ENCODE results near the gene ISLR. TPM values are rescaled to one million over a fixed set of nuclear protein-coding genes. Genes with fewer than 3 reads are reported as not detected.

The ISLR gene
- total RNA-seq, 1 experiment from 2014 or later = not detected

- Histone ChIP-seq H3K27ac (no peak overlapping the region), H3K36me3 (no peaks in the 10 kb centered on the region), H3K27me3 (replicated peaks) (no peaks in the 10 kb centered on the region), H3K4me1 (replicated peaks) (peaks cover 16% of the 10 kb centered on the region), H3K9me3 (replicated peaks) (no peaks in the 10 kb centered on the region), H3K4me3 (no peak overlapping the region)
- DNase-seq (ENCODE audit: low read depth in 1 of 2, low spot score in 2 of 2) = no peak
Observed at GRCh38 chr15:74211656-74212055, 38.1 kb downstream of the ISLR start.

- H3K9me3 ChIP-seq (replicated peaks) = no peaks in the 10 kb centered on the region
- no peaks in the 10 kb centered on the region for H3K36me3 ChIP-seq
- H3K4me1 ChIP-seq (replicated peaks) = peaks cover 16% of the 10 kb centered on the region
- no peak overlapping the region for H3K27ac ChIP-seq
- no peak for DNase-seq (ENCODE audit: low read depth in 1 of 2, low spot score in 2 of 2)
- no peaks in the 10 kb centered on the region for H3K27me3 ChIP-seq (replicated peaks)
- no peak overlapping the region for H3K4me3 ChIP-seq
Observed at GRCh38 chr15:74212494-74212893, 39.0 kb downstream of the ISLR start.

DNA sequence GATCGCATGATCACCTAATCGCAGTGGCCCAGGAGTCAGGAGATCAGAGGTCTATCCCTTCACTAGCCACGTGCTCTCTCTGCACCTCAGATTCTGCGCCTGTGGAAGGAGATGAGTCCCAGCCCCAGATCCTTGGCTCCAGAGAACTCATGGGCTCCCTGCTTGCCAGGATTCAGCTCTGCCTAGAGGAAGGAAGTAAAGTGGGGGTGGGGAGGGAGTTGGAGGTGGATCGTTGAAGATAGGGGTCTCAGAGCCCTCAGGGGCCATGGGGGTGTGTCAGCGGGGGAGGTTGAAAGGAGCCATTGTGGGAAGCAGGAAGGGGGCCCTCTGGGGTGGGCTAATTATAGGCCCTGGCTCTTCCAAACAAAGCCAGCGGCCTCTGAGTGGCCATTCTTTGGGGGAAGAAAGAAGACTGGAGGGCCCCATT is 40.4 kb downstream of the ISLR start:
- no peak for DNase-seq (ENCODE audit: low read depth in 1 of 2, low spot score in 2 of 2)
- no peak overlapping the region for H3K27ac ChIP-seq
- peaks cover 14% of the 10 kb centered on the region for H3K4me1 ChIP-seq (replicated peaks)
- H3K36me3 ChIP-seq = no peaks in the 10 kb centered on the region
- H3K27me3 ChIP-seq (replicated peaks) = no peaks in the 10 kb centered on the region
- no peak overlapping the region for H3K4me3 ChIP-seq
- H3K9me3 ChIP-seq (replicated peaks) = no peaks in the 10 kb centered on the region

DNA sequence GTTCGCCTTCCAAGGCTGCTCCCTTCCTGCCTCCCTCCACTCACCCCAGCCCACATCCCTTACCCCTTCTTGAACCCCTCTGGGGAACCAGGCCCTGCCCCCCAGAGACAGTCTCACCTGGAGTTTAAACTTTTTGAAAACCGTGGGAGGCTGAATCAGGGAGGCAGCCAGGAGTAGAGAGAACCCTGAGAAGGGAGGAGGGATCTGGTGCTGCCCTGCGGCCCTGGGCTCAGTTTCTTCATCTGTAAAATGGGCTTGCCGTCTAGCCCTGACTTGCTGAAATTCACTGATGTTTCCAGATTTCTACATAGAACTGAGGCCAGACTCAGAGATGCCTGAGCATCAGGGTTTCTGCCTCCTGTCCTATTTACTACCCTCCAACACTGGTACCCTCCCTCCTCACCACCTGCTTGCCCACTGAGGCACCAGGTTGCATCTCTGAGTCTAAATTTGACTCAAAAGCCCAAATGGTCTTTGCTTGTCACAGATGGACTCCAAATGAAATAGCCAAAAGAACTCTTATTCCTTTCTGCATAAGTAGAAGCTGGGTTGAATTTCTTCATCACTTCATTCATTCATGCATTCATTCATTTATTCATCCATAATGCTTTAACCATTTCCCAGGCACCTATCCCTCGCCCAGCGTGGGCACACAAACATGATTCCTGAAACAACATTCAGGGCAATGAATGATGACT is 41.0 kb downstream of the ISLR start:
- H3K4me3 ChIP-seq = no peak overlapping the region
- H3K36me3 ChIP-seq = no peaks in the 10 kb centered on the region
- no peak for DNase-seq (ENCODE audit: low read depth in 1 of 2, low spot score in 2 of 2)
- no peak overlapping the region for H3K27ac ChIP-seq
- no peaks in the 10 kb centered on the region for H3K27me3 ChIP-seq (replicated peaks)
- H3K9me3 ChIP-seq (replicated peaks) = no peaks in the 10 kb centered on the region
- peaks cover 8% of the 10 kb centered on the region for H3K4me1 ChIP-seq (replicated peaks)

DNA sequence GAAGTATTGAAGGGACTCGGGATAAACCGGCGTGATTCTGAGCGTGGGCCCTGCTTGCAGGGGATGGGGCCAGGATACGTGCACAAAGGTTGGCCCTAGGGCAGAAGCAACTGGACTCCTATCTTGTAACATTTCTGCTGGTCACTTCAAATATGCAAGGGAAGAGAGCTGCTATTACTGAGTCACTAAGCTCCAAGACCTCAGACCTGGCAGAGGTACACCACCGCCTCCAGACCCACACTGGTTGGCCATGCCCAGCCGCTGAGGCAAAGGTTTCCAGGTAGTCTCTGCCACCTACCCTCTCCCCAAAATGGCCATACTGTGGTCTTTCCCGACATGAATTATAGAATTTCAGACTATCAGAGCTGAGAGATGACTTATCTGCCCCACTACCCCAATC is 42.4 kb downstream of the ISLR start:
- Histone ChIP-seq H3K36me3 (no peaks in the 10 kb centered on the region), H3K9me3 (replicated peaks) (no peaks in the 10 kb centered on the region), H3K4me3 (no peak overlapping the region), H3K27ac (no peak overlapping the region), H3K4me1 (replicated peaks) (peaks cover 8% of the 10 kb centered on the region), H3K27me3 (replicated peaks) (no peaks in the 10 kb centered on the region)
- no peak for DNase-seq (ENCODE audit: low read depth in 1 of 2, low spot score in 2 of 2)

GRCh38 chr15:74216949-74217348 is 43.4 kb downstream of the ISLR start:
- no peak overlapping the region for H3K4me3 ChIP-seq
- no peak for DNase-seq (ENCODE audit: low read depth in 1 of 2, low spot score in 2 of 2)
- no peaks in the 10 kb centered on the region for H3K27me3 ChIP-seq (replicated peaks)

DNA sequence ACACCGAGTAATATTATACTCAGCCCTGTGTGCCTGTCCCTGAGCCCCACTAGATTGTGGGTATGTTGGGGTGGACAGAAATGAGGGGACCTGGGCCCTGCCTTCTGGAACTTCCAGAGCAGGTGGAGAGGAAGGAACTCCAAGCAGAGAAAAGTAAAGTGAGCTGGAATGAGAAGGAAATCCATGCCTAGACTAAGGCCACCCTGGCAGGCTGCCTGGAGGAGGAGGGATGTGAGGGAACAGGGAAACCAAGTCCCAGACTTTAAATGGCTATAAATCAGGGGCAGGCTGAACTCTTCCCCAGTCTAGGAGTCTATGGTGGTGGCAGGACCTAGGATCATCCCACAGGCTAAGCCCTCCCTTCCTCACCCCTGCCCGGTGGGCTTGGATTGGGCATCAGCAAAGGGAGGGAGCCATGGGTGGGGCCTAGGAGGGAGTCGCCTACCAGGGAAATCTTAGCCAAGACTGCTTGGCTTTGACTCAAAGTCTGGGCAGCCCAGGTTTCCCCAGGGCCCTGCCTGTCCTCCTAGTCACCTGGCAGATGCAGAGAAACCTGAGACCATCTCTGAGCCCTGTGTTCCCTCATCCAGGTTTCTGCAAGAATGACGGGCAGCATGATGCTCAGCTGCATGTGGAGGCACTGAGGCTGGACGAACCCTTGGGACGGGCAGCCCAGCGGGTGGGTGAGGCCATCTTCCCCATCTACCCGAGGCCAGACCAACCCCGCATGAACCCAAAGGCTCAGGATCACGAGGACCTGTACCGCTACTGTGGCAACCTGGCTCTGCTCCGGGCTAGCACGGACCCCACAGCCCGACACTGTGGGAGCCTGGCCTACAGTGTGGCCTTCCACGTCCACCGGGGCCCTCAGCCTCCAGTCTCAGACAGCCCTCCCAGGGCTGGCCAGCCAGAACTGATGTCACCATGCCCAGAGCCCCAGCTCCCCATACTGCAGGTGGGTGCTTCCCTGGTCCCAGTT is 44.7 kb downstream of the ISLR start:
- H3K27me3 ChIP-seq (replicated peaks) = no peaks in the 10 kb centered on the region
- no peak for DNase-seq (ENCODE audit: low read depth in 1 of 2, low spot score in 2 of 2)
- no peaks in the 10 kb centered on the region for H3K36me3 ChIP-seq
- H3K27ac ChIP-seq = no peak overlapping the region
- H3K9me3 ChIP-seq (replicated peaks) = no peaks in the 10 kb centered on the region
- no peak overlapping the region for H3K4me3 ChIP-seq
- peaks cover 8% of the 10 kb centered on the region for H3K4me1 ChIP-seq (replicated peaks)

More at GRCh38 chr15:74216949-74217348, 43.4 kb downstream of the ISLR start:
- Histone ChIP-seq H3K9me3 (replicated peaks) (no peaks in the 10 kb centered on the region), H3K4me1 (replicated peaks) (peaks cover 8% of the 10 kb centered on the region), H3K27ac (no peak overlapping the region), H3K36me3 (no peaks in the 10 kb centered on the region)

- DNase-seq (ENCODE audit: low read depth in 1 of 2, low spot score in 2 of 2) = no peak
- Histone ChIP-seq H3K4me3 (no peak overlapping the region), H3K36me3 (no peaks in the 10 kb centered on the region), H3K27me3 (replicated peaks) (no peaks in the 10 kb centered on the region), H3K9me3 (replicated peaks) (no peaks in the 10 kb centered on the region), H3K4me1 (replicated peaks) (no peaks in the 10 kb centered on the region), H3K27ac (no peak overlapping the region)
Observed at GRCh38 chr15:74220475-74221248, 47.2 kb downstream of the ISLR start.

DNA sequence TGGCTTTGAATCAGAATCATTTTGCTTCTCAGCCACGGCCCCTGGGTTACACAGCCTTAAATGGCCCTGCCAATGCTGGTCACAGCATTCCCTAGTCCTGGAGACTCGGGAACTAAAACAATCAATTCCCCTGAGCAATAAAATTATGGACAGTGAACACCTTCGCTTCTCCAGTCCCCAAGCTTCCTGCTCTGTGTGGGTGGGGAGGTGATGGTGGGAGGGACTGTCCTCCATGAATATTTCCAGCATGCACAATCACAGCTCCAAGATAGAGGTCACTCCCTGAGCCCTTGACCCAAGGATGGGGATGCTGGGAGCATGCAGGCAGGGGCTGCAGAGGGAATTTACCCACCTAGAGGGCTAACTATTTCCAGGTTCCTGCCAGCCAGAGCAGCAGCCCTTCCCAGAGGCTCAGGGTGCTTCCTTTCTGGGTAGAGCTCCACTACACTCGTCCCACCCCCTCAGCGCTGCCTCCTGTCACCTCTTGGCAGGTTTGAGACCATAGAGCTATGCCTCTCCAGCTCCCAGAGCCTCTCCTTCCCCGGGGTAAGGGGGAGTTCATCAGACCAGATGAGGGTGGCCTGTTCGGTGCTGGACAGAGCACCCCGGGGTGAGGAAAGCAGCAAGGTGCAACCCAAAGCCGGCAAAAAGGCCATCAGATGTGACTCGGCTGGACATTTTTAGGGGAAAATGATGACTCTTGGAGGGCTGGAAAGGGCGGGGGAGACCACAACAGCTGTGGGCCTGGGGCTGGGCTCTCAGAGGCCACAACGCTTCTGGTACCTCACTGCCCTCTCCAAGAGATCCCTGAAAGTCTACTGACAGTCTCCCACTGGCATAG is 48.1 kb downstream of the ISLR start:
- Histone ChIP-seq H3K4me3 (no peak overlapping the region), H3K36me3 (no peaks in the 10 kb centered on the region), H3K4me1 (replicated peaks) (no peaks in the 10 kb centered on the region), H3K9me3 (replicated peaks) (no peaks in the 10 kb centered on the region), H3K27me3 (replicated peaks) (no peaks in the 10 kb centered on the region), H3K27ac (no peak overlapping the region)
- no peak for DNase-seq (ENCODE audit: low read depth in 1 of 2, low spot score in 2 of 2)

DNA sequence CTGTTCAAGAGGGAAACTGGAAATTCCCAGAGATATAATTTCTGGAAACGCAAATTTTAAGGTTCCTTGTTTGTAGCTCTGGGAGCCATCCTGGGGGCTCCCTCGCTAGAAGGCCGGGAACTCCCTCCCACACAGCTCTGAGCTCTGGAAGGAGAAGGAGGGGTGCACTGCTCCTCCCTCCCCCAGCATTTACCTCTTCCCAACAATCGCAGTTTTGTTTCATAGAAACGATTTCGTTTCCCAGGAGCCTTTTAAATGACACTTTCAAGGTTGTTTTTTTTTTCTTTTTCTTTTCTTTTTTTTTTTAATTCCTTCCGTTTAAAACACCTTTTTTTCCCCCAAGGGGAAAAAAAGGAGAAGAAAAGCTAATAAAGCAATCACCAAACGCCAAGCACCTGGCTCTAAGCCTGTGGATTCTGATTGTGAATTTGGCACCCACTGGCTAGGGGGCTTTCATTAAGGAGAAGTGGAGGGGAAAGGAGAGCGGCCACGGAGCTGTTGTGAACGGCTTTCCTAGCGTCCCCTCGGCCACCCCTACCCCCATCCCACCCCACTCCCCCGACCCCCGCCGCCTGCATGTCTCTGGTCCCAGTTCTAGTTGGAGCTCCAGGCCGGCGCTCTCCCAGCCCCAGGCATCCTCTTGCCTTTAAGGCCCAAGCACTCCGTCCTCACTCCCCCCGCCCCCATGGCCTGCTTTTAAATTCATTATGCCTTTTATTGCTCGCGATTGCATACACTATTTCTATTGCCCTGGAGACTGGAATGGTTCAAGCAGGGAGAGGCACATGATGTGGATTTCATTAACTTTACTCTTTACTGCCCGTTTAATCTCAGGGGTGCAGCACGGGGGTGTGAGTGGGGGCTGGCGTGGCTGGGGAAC is 49.0 kb downstream of the ISLR start:
- H3K4me3 ChIP-seq = no peak overlapping the region
- H3K9me3 ChIP-seq (replicated peaks) = no peaks in the 10 kb centered on the region
- no peaks in the 10 kb centered on the region for H3K27me3 ChIP-seq (replicated peaks)
- H3K4me1 ChIP-seq (replicated peaks) = no peaks in the 10 kb centered on the region
- no peaks in the 10 kb centered on the region for H3K36me3 ChIP-seq
- H3K27ac ChIP-seq = no peak overlapping the region
- DNase-seq (ENCODE audit: low read depth in 1 of 2, low spot score in 2 of 2) = no peak

- Histone ChIP-seq H3K27ac (no peak overlapping the region), H3K27me3 (replicated peaks) (no peaks in the 10 kb centered on the region), H3K9me3 (replicated peaks) (no peaks in the 10 kb centered on the region), H3K4me1 (replicated peaks) (no peaks in the 10 kb centered on the region), H3K4me3 (no peak overlapping the region), H3K36me3 (no peaks in the 10 kb centered on the region)
- DNase-seq (ENCODE audit: low read depth in 1 of 2, low spot score in 2 of 2) = no peak
Observed at GRCh38 chr15:74225928-74226327, 52.4 kb downstream of the ISLR start.
